Heart left ventricle (tissue), 13 donors: ENCODE measurements around the gene ATP2B2.

Experiments used
- CTCF ChIP-seq, 12 donors: fragments of 200-600 bp; sonication (generic) in 4 of 12; IDR thresholded peaks; one replicate each; pipeline versions ENCODE4 v1.5.0 to v1.8.0; 2018 to 2022; ENCODE audit warnings: antibody characterized with exemption in 12 of 12, mild to moderate bottlenecking in 5 of 12
- POLR2A ChIP-seq, 2 donors: fragments of 450-650 bp; IDR thresholded peaks; one replicate each; pipeline ENCODE4 v1.6.1; 2017; ENCODE audit warnings: antibody characterized with exemption in 2 of 2, mild to moderate bottlenecking in 2 of 2, moderate library complexity in 2 of 2
- donor health status: ischemic (EF 13 %, LVEDD 7.1; RV severe dilation, severe dysfunction).
- donor health status: DM: no; HTN: yes; CAD: no.
- donor health status: DM: no; HTN: no; CAD: no.
- donor health status: ischemic (EF 25% LVEDD 6.9; RV normal size, moderate dysfunction).
- donor health status: ischemic (EF 25% LVEDD 5.7; RV mildly dilated, moderate dysfunction).
- donor health status: ischemic (EF 35%, LVEDD 5.7; RV mildly dilated, moderate dysfunction).
- donor health status: nonischemic (EF 11% LVEDD 7.7; RV severe dilation, severe dysfunction).
- donor health status: DM: yes; HTN: yes; CAD: no.
- donor health status: PGD.
- donor health status: ischemic (EF 29% LVEDD 5.4; RV normal size, mild dysfunction).
- donor health status: nonischemic (EF 23%, LVEDD 6.1; RV moderate dilation, normal function).

- no peak for TF ChIP-seq CTCF (IDR thresholded peaks at IDR 0.05)
- no peak for TF ChIP-seq POLR2A (IDR thresholded peaks at IDR 0.05)
Observed at GRCh38 chr3:10289077-10289476, 216.3 kb downstream of the ATP2B2 start.
